Endodermal cell (in vitro differentiated cells): ENCODE results near the gene GJA3. TPM values are rescaled to one million over a fixed set of nuclear protein-coding genes. Genes with fewer than 3 reads are reported as not detected.
A peak's percentile ranks its signal among the peaks of the same experiment; 100 is the strongest.

Source experiments
- DNase-seq: peaks from one replicate; pipeline ENCODE4 v3.0.0-alpha.2; 2017
- H3K27ac ChIP-seq: 2 replicates; pipeline ENCODE4 v1.5.1; 2013; ENCODE audit warnings: mild to moderate bottlenecking, low read depth, low read length, moderate library complexity
- H3K27me3 ChIP-seq: 2 replicates; pipeline ENCODE4 v1.6.1; 2013; ENCODE audit warnings: mild to moderate bottlenecking, low read length, moderate library complexity; ENCODE audit not compliant: insufficient read depth, control insufficient read depth, poor library complexity, severe bottlenecking
- H3K36me3 ChIP-seq: 2 replicates; pipeline ENCODE4 v1.7.0; 2013; ENCODE audit warnings: mild to moderate bottlenecking, low read length, moderate library complexity; ENCODE audit not compliant: control insufficient read depth, insufficient read depth
- H3K4me1 ChIP-seq: one replicate; pipeline ENCODE4 v1.7.0; 2013; ENCODE audit warnings: low read length; ENCODE audit not compliant: control insufficient read depth, insufficient read depth
- H3K4me3 ChIP-seq: 2 replicates; pipeline ENCODE4 v1.5.1; 2013; ENCODE audit warnings: mild to moderate bottlenecking, low read length, moderate library complexity
- H3K9ac ChIP-seq: 2 replicates; pipeline ENCODE4 v1.6.1; 2013; ENCODE audit warnings: mild to moderate bottlenecking, low read length, moderate library complexity; ENCODE audit not compliant: poor library complexity, severe bottlenecking; ENCODE audit errors: extremely low read depth
- H3K9me3 ChIP-seq: 2 replicates; pipeline ENCODE4 v1.6.1; 2013; ENCODE audit warnings: mild to moderate bottlenecking, low read length, moderate library complexity; ENCODE audit not compliant: control insufficient read depth
- H3K27ac Mint-ChIP-seq: 2 replicates; pipeline ENCODE4 v1.8.0; 2020; ENCODE audit warnings: mixed read lengths
- H3K27me3 Mint-ChIP-seq: 2 replicates; pipeline ENCODE4 v1.8.0; 2021; ENCODE audit warnings: mild to moderate bottlenecking, mixed read lengths; ENCODE audit not compliant: insufficient read depth
- H3K36me3 Mint-ChIP-seq: 2 replicates; pipeline ENCODE4 v1.8.0; 2020; ENCODE audit warnings: low read depth, mixed read lengths
- H3K4me1 Mint-ChIP-seq: 2 replicates; pipeline ENCODE4 v1.8.0; 2020; ENCODE audit warnings: mixed read lengths
- H3K4me3 Mint-ChIP-seq: 2 replicates; pipeline ENCODE4 v1.8.0; 2020; ENCODE audit warnings: mild to moderate bottlenecking, moderate library complexity, mixed read lengths
- H3K9me3 Mint-ChIP-seq: 2 replicates; pipeline ENCODE4 v1.8.0; 2020; ENCODE audit warnings: mild to moderate bottlenecking, mixed read lengths
- WGBS, 2 experiments: methylation state at CpG; one replicate each; pipeline versions ENCODE4 v1.1.5 to v1.1.7; 2013; ENCODE audit warnings: missing lambda C conversion rate in 2 of 2, mixed read lengths in 1 of 2; ENCODE audit not compliant: insufficient coverage in 1 of 2, insufficient read length in 1 of 2; 5-methylcytosine and 5-hydroxymethylcytosine counted together
- total RNA-seq, 2 donors: library from RNA; stranded (reverse); fragmentation: NEBNext Ultra II Directional in 1 of 2; extraction: Animal tissue kit (Norgen Biotek cat#: 25700) in 1 of 2; gene quantifications; 2 replicates in 1 of 2; 3 replicates in 1 of 2; pipeline ENCODE4 v1.2.1, GENCODE V29; 2021
- TF ChIP-seq, protein P1 (sequence below): fragments of 200-600 bp; sonication (generic); conservative IDR thresholded peaks from 2 replicates; pipeline ENCODE4 v1.5.0; 2021; ENCODE audit warnings: antibody characterized with exemption, mild to moderate bottlenecking

The GJA3 gene
- total RNA-seq, 2 donors from 2014 or later = 0.07 to 0.09 TPM

DNA sequence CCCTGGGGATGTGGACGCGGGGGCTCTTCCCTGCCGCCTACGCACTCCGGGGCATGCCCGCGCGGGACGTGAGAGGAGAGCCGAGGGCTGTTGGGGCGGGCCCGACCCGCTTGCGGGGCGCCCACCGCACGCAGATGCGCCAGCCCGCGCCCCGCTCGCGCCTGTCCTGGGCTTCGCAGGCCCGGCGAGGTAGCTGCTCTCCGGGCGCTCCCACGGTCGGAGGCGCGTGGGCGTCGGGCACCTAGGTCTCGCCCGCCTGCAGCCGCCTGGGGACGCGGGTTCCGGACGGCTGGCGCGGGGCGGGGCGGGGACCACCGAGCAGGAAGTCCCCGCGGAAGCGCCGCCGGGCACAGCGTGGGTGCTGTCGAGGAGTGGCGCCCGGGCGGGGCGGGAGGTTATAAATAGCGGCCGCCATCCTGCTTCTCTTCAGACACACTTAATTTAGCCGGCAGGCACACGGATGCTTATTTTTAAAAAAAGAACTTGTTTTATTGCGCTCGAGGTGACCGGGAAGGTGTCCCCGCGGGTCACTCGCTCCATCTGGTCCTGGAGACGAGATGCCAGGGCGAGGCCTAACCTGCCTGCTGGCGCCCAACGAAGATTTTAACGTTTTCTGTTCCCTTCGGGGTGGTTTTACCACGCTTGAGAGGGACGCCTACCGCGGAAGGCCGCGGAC, 561 bp upstream of the GJA3 start:
- H3K9me3 ChIP-seq = no peaks in the 10 kb centered on the region
- peak overlapping the region; percentile 54 for H3K4me3 Mint-ChIP-seq
- no peaks in the 10 kb centered on the region for H3K36me3 ChIP-seq
- H3K9me3 Mint-ChIP-seq = no peaks in the 10 kb centered on the region
- no peak overlapping the region for H3K27ac ChIP-seq
- WGBS, 2 experiments = 7 to 12% methylated on average over 19 to 79 of the region's 79 CpGs
- no peak overlapping the region for H3K27ac Mint-ChIP-seq
- H3K36me3 Mint-ChIP-seq = no peaks in the 10 kb centered on the region
- DNase-seq = peak; percentile 65
- H3K27me3 ChIP-seq = peaks cover 77% of the 10 kb centered on the region
- peaks cover 71% of the 10 kb centered on the region for H3K27me3 Mint-ChIP-seq
- H3K9ac ChIP-seq = no peak overlapping the region
- peak overlapping the region; percentile 73 for H3K4me3 ChIP-seq
- H3K4me1 Mint-ChIP-seq = peaks cover 4% of the 10 kb centered on the region
- TF ChIP-seq, protein P1, sequence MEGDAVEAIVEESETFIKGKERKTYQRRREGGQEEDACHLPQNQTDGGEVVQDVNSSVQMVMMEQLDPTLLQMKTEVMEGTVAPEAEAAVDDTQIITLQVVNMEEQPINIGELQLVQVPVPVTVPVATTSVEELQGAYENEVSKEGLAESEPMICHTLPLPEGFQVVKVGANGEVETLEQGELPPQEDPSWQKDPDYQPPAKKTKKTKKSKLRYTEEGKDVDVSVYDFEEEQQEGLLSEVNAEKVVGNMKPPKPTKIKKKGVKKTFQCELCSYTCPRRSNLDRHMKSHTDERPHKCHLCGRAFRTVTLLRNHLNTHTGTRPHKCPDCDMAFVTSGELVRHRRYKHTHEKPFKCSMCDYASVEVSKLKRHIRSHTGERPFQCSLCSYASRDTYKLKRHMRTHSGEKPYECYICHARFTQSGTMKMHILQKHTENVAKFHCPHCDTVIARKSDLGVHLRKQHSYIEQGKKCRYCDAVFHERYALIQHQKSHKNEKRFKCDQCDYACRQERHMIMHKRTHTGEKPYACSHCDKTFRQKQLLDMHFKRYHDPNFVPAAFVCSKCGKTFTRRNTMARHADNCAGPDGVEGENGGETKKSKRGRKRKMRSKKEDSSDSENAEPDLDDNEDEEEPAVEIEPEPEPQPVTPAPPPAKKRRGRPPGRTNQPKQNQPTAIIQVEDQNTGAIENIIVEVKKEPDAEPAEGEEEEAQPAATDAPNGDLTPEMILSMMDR = no peak
- H3K4me1 ChIP-seq = no peaks in the 10 kb centered on the region

DNA sequence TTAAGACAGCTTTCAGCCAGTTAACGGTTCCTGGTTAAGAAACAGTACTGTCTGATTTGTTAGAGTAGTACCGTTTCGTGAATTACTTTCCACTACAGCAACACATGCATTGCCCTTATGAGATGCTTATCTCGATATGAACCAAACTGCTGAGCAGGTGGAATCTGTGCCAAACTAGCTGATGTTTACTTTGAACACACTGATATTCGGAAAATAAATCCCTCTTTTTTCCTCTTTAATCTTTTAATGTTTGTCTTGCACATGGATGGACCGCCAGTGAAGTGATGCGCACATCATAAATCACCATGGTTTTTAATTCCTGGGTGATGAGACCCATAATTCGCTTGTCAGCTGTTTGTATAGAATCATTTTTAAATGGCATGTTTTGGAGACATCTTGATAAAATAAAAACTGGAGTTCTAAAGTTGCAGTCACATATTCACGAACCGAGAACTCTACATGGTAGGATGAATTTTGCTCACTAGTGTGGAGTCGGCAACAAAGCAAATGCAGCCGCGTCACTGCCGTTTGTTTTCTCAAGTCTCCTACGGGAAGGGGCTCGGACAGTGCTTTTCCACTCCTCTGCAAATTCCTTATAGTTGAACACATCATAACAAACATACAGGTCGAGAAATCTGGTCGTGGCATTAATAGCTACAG, 1.1 kb downstream of the GJA3 start:
- Histone ChIP-seq H3K27me3 (peaks cover 68% of the 10 kb centered on the region), H3K9me3 (no peaks in the 10 kb centered on the region), H3K36me3 (no peaks in the 10 kb centered on the region), H3K4me1 (no peaks in the 10 kb centered on the region), H3K27ac (no peak overlapping the region), H3K4me3 (peak overlapping the region; percentile 73), H3K9ac (no peak overlapping the region)
- peak; percentile 5 for DNase-seq
- H3K36me3 Mint-ChIP-seq = no peaks in the 10 kb centered on the region
- TF ChIP-seq, protein P1 = no peak
- H3K27ac Mint-ChIP-seq = no peak overlapping the region
- no peaks in the 10 kb centered on the region for H3K9me3 Mint-ChIP-seq
- peaks cover 4% of the 10 kb centered on the region for H3K4me1 Mint-ChIP-seq
- H3K27me3 Mint-ChIP-seq = peaks cover 62% of the 10 kb centered on the region
- H3K4me3 Mint-ChIP-seq = peak overlapping the region; percentile 54
- 39 to 40% methylated on average over 12 to 17 of the region's 18 CpGs for WGBS, 2 experiments

DNA sequence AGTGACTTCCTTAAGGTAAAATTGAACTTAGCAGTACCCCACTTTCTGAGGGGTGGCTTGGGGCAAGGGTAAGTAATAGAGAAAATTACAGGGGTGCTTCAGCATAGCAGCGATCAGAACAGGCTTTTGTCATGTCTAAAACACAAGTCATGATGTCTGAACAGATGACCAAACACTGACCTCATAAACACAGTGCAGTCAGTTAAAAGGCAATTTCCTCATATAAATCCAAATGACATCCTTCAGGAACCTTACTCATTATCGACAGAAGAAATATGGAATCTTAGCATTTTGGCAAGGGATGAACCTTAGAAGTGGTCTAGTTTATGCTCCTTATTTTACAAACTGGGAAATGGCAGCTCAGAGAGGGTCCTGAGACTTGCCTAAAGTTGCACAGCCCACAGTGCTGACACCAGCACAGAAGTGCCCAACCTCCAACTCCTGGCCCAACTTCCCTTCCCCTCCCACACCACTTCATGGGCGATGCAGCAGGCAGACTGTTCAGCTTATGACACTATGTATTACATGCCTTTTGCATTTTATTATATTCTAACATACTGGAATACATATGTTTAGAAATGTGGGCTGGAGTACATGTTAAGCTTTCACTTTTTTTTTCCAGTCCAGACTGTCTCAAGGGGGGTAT, 3.6 kb downstream of the GJA3 start:
- Mint-ChIP-seq H3K4me3 (no peak overlapping the region), H3K4me1 (peaks cover 4% of the 10 kb centered on the region), H3K36me3 (no peaks in the 10 kb centered on the region), H3K27me3 (peaks cover 60% of the 10 kb centered on the region), H3K9me3 (no peaks in the 10 kb centered on the region), H3K27ac (no peak overlapping the region)
- TF ChIP-seq, protein P1 = no peak
- Histone ChIP-seq H3K36me3 (no peaks in the 10 kb centered on the region), H3K9ac (no peak overlapping the region), H3K27ac (no peak overlapping the region), H3K27me3 (peaks cover 57% of the 10 kb centered on the region), H3K9me3 (no peaks in the 10 kb centered on the region), H3K4me1 (no peaks in the 10 kb centered on the region), H3K4me3 (no peak overlapping the region)
- peak; percentile 10 for DNase-seq
- WGBS, 2 experiments = 86 to 89% methylated on average over 1 to 3 of the region's 3 CpGs
